Caco-2 (cell line): ENCODE data around the gene CEP41. TPM values are rescaled to one million over a fixed set of nuclear protein-coding genes. Genes with fewer than 3 reads are reported as not detected.

ENCODE experiments used
- BruUV-seq: library from RNA; stranded (reverse); fragments of 400-500 nt; replicated peaks from 2 replicates; lab custom pipeline; 2021; lab: Mats Ljungman, UMichigan
- CTCF ChIA-PET: fragments of 300-600 bp; sonication (Branson Sonifier 250); formaldehyde crosslinking; loops from one replicate; lab custom pipeline; 2022; ENCODE audit warnings: antibody characterized with exemption; lab: Charles Lee
- POLR2A ChIA-PET: fragments of 300-600 bp; sonication (Branson Sonifier 250); formaldehyde crosslinking; loops from one replicate; lab custom pipeline; 2022; ENCODE audit warnings: antibody characterized with exemption; lab: Charles Lee
- DNase-seq, 2 experiments: peaks; one replicate each; pipeline versions ENCODE4 v3.0.0 to v3.0.0-alpha.2; 2020 to 2022
- H3K27me3 ChIP-seq: replicated peaks from 2 replicates; pipeline ENCODE4 v1.6.0; 2011; ENCODE audit warnings: low read length; ENCODE audit not compliant: control insufficient read depth, insufficient read depth
- H3K36me3 ChIP-seq: 2 replicates; pipeline ENCODE4 v1.5.1; 2011; ENCODE audit warnings: low read length; ENCODE audit not compliant: control insufficient read depth, insufficient read depth
- H3K4me1 ChIP-seq: fragments of 250-450 bp; sonication (Bioruptor Pico); 2 replicates; pipeline ENCODE4 v1.5.1; 2020; ENCODE audit warnings: mild to moderate bottlenecking
- H3K4me3 ChIP-seq: 2 replicates; pipeline ENCODE4 v1.5.1; 2011; ENCODE audit warnings: low read depth, mild to moderate bottlenecking, control low read depth, low read length
- H3K9me3 ChIP-seq: fragments of 250-450 bp; sonication (Bioruptor Pico); 2 replicates; pipeline ENCODE4 v1.5.1; 2020; ENCODE audit warnings: mild to moderate bottlenecking, moderate library complexity
- H3K27ac Mint-ChIP-seq: one replicate; pipeline ENCODE4 v1.8.0; 2022; ENCODE audit warnings: mixed read lengths; ENCODE audit not compliant: unreplicated experiment
- H3K27me3 Mint-ChIP-seq: one replicate; pipeline ENCODE4 v1.8.0; 2022; ENCODE audit warnings: mixed read lengths; ENCODE audit not compliant: insufficient read depth, unreplicated experiment
- H3K36me3 Mint-ChIP-seq: one replicate; pipeline ENCODE4 v1.8.0; 2022; ENCODE audit warnings: mild to moderate bottlenecking, mixed read lengths; ENCODE audit not compliant: insufficient read depth, unreplicated experiment
- H3K4me1 Mint-ChIP-seq: one replicate; pipeline ENCODE4 v1.8.0; 2022; ENCODE audit warnings: low read depth, mixed read lengths; ENCODE audit not compliant: unreplicated experiment
- H3K4me3 Mint-ChIP-seq: one replicate; pipeline ENCODE4 v1.8.0; 2022; ENCODE audit warnings: mild to moderate bottlenecking, moderate library complexity, mixed read lengths; ENCODE audit not compliant: unreplicated experiment
- H3K9me3 Mint-ChIP-seq: one replicate; pipeline ENCODE4 v1.8.0; 2022; ENCODE audit warnings: mixed read lengths; ENCODE audit not compliant: unreplicated experiment
- CTCF ChIP-seq, 2 experiments: fragments of 200-600 bp in 1 of 2; IDR thresholded peaks; 1 replicate in 1 of 2; 2 replicates in 1 of 2; pipeline versions ENCODE4 v1.5.1 to v1.8.0; 2011 to 2022; ENCODE audit warnings: antibody characterized with exemption in 1 of 2, control low read depth in 1 of 2, inconsistent platforms in 1 of 2, low read depth in 1 of 2, low read length in 1 of 2, mild to moderate bottlenecking in 1 of 2, moderate library complexity in 1 of 2; ENCODE audit not compliant: insufficient read depth in 1 of 2, severe bottlenecking in 1 of 2, unreplicated experiment in 1 of 2
- intact Hi-C: fragments of 100-400 bp; cut with micrococcal nuclease; formaldehyde crosslinking; loops from one replicate; pipeline ENCODE4 v1.10.0; 2022; ENCODE audit not compliant: unreplicated experiment
- total RNA-seq: library from RNA; stranded (reverse); gene quantifications from 2 replicates; pipeline ENCODE4 v1.2.3, GENCODE V29; 2022

Gene CEP41
- total RNA-seq, 1 experiment from 2014 or later, result 14.9 TPM

DNA sequence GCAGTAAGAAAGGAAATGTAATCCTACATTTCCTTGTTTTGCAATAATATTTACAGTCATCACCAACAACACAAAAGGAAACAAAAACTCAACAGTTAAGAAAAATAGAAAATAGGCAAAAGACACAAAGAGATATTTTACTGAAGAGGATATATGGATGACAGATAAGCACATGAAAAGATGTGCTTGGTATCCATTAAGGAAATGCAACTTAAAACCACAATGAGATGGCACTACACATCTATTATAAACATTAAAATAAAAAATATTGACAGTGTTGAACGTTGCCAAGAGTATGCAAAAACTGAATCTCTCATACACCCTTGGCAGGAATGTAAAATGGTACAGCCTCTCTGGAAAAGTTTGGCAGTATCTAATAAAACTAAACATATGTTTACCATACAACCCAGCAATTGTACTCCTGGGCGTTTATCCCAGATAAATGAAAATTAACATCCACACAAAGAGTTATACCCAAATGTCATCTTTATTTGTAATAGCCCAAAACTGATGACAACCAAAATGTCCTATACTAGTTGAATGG lies 5.4 kb downstream of the CEP41 start:
- TF ChIP-seq CTCF (IDR thresholded peaks at IDR 0.05; ENCODE audit: insufficient read depth in 1 of 2, low read depth in 1 of 2, low read length in 1 of 2, severe bottlenecking in 1 of 2, unreplicated experiment in 1 of 2), result no peak
- ChIA-PET POLR2A (no interaction called here), CTCF (no interaction called here)
- intact Hi-C loops, result no loop called here
- no TSS peak for BruUV-seq
- Histone ChIP-seq H3K4me3 (no peak overlapping the region), H3K4me1 (peaks cover 10% of the 10 kb centered on the region), H3K27me3 (no peaks in the 10 kb centered on the region), H3K36me3 (no peaks in the 10 kb centered on the region), H3K9me3 (no peaks in the 10 kb centered on the region)
- H3K4me1 Mint-ChIP-seq, result no peaks in the 10 kb centered on the region
- no peak for DNase-seq
- H3K9me3 Mint-ChIP-seq, result no peaks in the 10 kb centered on the region
- H3K27me3 Mint-ChIP-seq, result no peaks in the 10 kb centered on the region
- H3K36me3 Mint-ChIP-seq, result peaks cover 3% of the 10 kb centered on the region
- no peak overlapping the region for H3K4me3 Mint-ChIP-seq
- H3K27ac Mint-ChIP-seq, result no peak overlapping the region

DNA sequence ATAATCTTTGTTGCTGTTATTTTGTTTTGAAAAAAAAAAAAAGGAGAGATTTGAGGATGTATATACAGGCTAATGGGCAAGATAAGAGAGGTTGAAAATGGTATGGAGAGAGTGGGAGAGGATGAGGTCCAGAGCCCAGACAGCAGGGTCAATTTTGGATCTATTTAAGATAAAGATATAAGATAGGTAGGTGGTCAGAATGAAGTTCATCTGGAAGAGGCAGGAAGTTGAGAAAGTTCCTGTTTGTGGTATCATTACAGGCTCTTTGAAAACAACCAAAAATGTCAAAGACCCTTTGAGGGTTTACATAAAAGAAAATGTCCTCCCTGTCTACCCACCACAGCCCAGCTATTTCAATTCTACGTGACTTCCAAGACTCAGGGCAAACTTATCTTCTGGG lies 7.5 kb downstream of the CEP41 start:
- no peaks in the 10 kb centered on the region for H3K27me3 Mint-ChIP-seq
- CTCF ChIA-PET, result no interaction called here
- H3K9me3 Mint-ChIP-seq, result no peaks in the 10 kb centered on the region
- H3K27me3 ChIP-seq, result no peaks in the 10 kb centered on the region
- H3K4me1 ChIP-seq, result 0 out of 2 replicates have a peak, but pooled peaks cover 4% of the 10 kb centered on the region
- intact Hi-C loops, result no loop called here
- no peak overlapping the region for H3K4me3 ChIP-seq
- TF ChIP-seq CTCF (IDR thresholded peaks at IDR 0.05; ENCODE audit: insufficient read depth in 1 of 2, low read depth in 1 of 2, low read length in 1 of 2, severe bottlenecking in 1 of 2, unreplicated experiment in 1 of 2), result no peak
- POLR2A ChIA-PET, result no interaction called here
- H3K4me3 Mint-ChIP-seq, result no peak overlapping the region
- BruUV-seq, result no TSS peak
- H3K27ac Mint-ChIP-seq, result no peak overlapping the region
- H3K4me1 Mint-ChIP-seq, result no peaks in the 10 kb centered on the region
- no peak for DNase-seq
- no peaks in the 10 kb centered on the region for H3K36me3 Mint-ChIP-seq
- no peaks in the 10 kb centered on the region for H3K36me3 ChIP-seq
- no peaks in the 10 kb centered on the region for H3K9me3 ChIP-seq

DNA sequence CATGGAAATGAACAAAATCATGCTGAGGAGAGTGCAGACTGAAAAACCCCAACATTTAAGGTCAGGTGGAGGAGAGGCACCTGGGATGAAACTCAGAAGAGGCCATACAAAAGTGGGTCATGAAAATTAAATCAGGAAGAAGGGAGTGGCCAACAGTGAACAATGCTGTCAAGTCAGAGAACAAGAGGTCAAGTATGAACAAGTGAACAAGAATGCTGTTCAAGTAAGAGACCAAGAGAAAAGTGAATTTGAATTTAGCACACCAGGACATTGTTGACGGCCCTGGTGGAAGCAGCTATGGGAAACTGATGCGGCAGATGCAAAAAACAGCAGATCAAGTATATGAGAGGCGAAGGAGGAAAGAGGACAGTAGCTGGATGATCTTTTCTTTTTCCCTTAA lies 7.9 kb downstream of the CEP41 start:
- BruUV-seq, result no TSS peak
- Histone ChIP-seq H3K27me3 (no peaks in the 10 kb centered on the region), H3K4me1 (0 out of 2 replicates have a peak, but pooled peaks cover 4% of the 10 kb centered on the region), H3K36me3 (no peaks in the 10 kb centered on the region), H3K9me3 (no peaks in the 10 kb centered on the region), H3K4me3 (no peak overlapping the region)
- Mint-ChIP-seq H3K4me1 (no peaks in the 10 kb centered on the region), H3K9me3 (no peaks in the 10 kb centered on the region), H3K36me3 (no peaks in the 10 kb centered on the region), H3K4me3 (no peak overlapping the region), H3K27me3 (no peaks in the 10 kb centered on the region), H3K27ac (no peak overlapping the region)
- no peak for DNase-seq
- CTCF ChIA-PET, result no interaction called here
- no peak for TF ChIP-seq CTCF (IDR thresholded peaks at IDR 0.05; ENCODE audit: insufficient read depth in 1 of 2, low read depth in 1 of 2, low read length in 1 of 2, severe bottlenecking in 1 of 2, unreplicated experiment in 1 of 2)
- intact Hi-C loops, result no loop called here
- POLR2A ChIA-PET, result no interaction called here
